ENCODE data around the gene SLC4A1AP. TPM values are rescaled to one million over a fixed set of nuclear protein-coding genes. Genes with fewer than 3 reads are reported as not detected.
A peak's percentile ranks its signal among the peaks of the same experiment; 100 is the strongest.

The SLC4A1AP gene
- total and polyA plus RNA-seq, 9 of the 15 experiments (the other 6 are each of a cell fraction or from before 2014, with no cell fraction given), result 8.1 to 40.5 (median 35.3) TPM

GRCh38 chr2:27628767-27629709 lies 34.7 kb upstream of the SLC4A1AP start, which contains the start of the genes CCDC121 and GPN1 (continued):
- no peak for TF ChIP-seq CHD7 (IDR thresholded peaks at IDR 0.05; ENCODE audit: low read depth, low read length)
- no peak for TF ChIP-seq CREB3 (tag; conservative IDR thresholded peaks at IDR 0.05; ENCODE audit: low read depth)
- no peak for TF ChIP-seq ATF2 (CRISPR knock-in tag; IDR thresholded peaks at IDR 0.05)
- TF ChIP-seq CHCHD3 (CRISPR knock-in tag; IDR thresholded peaks at IDR 0.05), result no peak
- TF ChIP-seq ARID4B (CRISPR knock-in tag; IDR thresholded peaks at IDR 0.05), result peak; percentile 94
- peak; percentile 39; the same call in 1 of the 2 replicates for TF ChIP-seq L3MBTL2 (IDR thresholded peaks at IDR 0.05)
- peak; percentile 60; the same call in 1 of the 2 replicates for TF ChIP-seq ETV1 (tag; conservative IDR thresholded peaks at IDR 0.05; ENCODE audit: low read depth)
